GM12873 (cell line): Measurements from ENCODE around the gene ARHGAP40.

Experiments
- TF ChIP-seq, protein P1 (sequence below): IDR thresholded peaks from 2 replicates; pipeline ENCODE4 v1.5.1; 2012; ENCODE audit warnings: low read depth, mild to moderate bottlenecking, moderate library complexity, low read length, control low read depth; ENCODE audit not compliant: insufficient read depth; ENCODE audit errors: missing control alignments

Gene ARHGAP40

DNA sequence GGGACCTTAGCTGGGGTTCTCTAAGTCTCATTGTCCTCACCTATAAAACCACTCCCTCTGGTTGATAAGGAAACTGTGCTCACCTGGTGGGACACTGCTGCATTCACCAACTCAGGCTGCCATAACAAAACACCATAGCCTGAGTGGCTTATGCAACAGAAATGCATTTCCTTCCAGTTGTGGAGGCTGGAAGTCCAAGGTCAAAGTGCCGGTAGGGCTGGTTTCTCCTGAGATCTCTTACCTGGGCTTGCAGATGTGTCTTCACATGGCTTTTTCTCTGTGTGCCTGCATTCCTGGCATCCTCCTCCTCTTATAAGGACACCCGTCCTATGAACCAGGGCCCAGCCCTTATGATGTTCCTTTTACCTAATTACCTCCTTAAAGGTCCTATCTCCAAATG, 62.7 kb downstream of the ARHGAP40 start:
- TF ChIP-seq, protein P1, sequence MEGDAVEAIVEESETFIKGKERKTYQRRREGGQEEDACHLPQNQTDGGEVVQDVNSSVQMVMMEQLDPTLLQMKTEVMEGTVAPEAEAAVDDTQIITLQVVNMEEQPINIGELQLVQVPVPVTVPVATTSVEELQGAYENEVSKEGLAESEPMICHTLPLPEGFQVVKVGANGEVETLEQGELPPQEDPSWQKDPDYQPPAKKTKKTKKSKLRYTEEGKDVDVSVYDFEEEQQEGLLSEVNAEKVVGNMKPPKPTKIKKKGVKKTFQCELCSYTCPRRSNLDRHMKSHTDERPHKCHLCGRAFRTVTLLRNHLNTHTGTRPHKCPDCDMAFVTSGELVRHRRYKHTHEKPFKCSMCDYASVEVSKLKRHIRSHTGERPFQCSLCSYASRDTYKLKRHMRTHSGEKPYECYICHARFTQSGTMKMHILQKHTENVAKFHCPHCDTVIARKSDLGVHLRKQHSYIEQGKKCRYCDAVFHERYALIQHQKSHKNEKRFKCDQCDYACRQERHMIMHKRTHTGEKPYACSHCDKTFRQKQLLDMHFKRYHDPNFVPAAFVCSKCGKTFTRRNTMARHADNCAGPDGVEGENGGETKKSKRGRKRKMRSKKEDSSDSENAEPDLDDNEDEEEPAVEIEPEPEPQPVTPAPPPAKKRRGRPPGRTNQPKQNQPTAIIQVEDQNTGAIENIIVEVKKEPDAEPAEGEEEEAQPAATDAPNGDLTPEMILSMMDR = no peak

DNA sequence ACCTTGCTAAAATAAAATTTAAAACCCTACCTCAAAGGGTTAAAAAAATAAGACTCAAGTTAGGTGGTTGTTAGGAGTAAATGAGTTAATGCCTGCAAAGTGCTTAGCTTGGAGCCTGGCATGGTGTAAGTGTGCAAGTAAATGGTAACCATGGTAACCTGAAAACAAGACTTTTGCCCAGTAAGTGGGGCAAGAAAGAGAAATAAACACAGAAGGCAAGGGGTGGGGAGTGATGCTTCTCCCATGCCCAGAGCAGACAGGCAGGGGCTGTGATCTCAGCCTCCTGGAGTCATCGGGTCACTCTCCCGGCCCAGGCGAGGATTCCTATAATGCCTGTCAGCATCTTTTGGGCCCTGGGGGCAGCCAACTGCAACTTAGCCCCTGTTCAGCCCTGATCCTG, 63.5 kb downstream of the ARHGAP40 start:
- TF ChIP-seq, protein P1 = no peak

DNA sequence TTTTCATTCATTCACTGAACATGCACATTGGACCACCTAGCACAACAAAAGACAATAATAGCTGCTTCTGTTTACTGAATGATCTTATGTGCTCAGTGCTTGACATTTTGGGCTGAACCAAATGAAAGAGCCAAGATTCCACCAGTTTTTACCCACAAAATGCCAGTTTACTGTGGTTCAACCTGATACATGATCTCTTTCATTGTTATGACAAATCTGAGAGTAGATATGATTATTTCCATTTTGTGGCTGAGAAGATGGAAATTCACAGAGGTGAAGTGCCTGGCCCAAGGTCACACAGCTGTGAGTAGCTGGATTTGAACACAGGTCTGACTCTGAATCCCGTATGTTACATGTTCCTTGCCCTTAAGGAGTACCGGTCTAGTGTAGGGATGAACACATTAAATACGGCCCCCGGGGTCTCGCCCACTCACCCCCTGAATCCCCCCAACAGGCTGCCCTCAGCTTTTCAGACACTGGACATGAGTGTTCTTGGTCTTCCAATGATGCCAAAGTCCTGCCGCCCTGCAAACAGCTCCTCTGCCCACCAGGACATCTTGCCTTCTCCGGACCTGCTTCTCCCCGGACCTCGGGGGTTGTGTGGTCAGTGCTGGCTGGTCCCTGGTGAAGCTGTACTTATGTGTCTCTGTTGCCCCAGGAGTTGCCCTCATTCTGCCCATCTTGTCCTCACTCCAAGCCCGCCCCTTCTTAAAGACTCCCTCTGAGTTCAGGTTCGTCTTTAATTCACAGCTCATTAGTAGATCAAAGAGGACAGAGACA, 64.1 kb downstream of the ARHGAP40 start:
- TF ChIP-seq, protein P1 = no peak

DNA sequence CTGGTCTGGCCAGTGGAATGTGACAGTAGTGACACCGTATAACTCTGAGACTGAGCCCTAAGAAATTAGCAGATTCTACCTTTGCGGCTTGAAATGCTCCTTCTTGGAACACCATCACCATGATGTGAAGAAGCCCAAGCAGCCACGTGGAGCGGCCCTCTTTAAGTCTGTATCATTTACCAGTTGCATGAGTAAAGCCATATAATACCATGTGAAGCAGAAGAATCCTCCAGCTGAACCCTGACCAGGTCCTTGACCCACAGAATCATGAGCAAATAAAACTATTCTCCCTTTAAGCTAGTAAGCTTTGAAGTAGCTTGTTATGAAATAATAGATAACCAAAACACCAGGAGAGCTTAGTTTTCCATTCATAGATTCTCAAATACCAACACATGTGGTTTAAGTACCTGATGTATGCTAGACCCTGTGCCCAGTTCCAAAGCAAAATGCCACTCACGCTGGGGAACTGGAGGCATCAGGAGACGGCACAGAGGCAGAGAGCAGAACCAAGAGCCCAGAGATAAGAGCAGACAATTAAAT, 65.9 kb downstream of the ARHGAP40 start:
- TF ChIP-seq, protein P1 = no peak

DNA sequence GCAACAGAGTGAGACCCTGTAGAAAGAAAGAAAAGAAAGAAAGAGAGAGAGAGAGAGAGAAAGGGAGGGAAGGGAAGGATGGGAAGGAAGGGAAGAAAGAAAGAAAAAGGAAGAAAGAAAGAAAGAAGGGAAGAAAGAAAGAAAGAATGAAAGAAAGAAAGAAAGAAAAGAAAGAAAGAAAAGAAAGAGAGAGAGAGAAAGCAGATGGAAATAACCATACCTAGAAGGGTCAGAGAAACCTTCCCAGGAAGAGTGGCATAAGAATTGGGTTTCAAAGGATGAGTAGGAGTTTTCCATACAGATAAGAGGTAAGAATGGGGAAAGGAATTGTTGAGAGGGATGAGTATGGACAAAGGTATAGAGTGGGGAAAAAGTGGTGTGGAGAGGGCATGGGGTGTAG, 68.1 kb downstream of the ARHGAP40 start:
- TF ChIP-seq, protein P1 = no peak

DNA sequence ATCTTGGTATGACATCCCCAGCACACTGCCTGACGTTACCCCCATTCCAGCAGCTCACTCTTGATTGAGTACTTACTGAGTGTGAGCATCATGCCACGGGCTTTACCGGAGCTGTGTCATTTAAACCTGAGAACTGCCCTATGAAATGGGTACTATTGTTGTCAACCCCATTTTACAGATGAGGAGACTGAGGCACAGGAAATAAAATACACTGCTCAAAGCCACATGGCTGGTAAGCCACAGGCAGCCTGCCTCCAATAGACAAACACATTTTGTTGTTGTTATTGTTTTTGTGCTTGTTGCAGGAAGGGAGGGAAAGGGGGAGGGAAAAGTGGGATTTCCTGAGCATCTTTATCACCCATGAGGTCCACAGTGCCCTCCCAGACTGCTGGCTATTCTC, 69.2 kb downstream of the ARHGAP40 start:
- TF ChIP-seq, protein P1 = no peak

DNA sequence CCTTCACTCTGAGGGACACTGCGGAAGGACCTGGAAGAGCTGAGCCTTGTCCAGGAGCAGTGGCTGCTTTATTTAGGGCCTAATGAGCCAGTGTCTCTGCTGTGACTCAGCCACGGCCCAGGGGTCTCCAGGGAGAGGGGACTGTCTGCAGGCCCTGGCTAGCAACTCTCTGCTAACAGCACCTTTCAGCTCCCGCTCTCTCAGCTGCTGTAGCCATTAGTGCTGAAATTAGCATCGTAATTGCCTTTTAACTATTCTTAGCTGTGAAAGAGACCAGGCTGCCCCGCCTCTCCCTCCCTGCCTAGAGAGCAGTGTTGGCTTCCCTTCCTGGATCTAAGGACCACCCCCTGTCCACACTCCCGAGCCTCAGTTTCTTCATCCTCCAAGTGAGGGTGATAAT, 69.6 kb downstream of the ARHGAP40 start:
- TF ChIP-seq, protein P1 = no peak
